Measurements from ENCODE around the gene NME9.
"Not testable (repeated sequence)": the region's sequence is repeated elsewhere in the genome, so short reads cannot be mapped to it uniquely, and the experiment has no call there.

Gene NME9, protein sequence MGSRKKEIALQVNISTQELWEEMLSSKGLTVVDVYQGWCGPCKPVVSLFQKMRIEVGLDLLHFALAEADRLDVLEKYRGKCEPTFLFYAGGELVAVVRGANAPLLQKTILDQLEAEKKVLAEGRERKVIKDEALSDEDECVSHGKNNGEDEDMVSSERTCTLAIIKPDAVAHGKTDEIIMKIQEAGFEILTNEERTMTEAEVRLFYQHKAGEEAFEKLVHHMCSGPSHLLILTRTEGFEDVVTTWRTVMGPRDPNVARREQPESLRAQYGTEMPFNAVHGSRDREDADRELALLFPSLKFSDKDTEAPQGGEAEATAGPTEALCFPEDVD

DNA sequence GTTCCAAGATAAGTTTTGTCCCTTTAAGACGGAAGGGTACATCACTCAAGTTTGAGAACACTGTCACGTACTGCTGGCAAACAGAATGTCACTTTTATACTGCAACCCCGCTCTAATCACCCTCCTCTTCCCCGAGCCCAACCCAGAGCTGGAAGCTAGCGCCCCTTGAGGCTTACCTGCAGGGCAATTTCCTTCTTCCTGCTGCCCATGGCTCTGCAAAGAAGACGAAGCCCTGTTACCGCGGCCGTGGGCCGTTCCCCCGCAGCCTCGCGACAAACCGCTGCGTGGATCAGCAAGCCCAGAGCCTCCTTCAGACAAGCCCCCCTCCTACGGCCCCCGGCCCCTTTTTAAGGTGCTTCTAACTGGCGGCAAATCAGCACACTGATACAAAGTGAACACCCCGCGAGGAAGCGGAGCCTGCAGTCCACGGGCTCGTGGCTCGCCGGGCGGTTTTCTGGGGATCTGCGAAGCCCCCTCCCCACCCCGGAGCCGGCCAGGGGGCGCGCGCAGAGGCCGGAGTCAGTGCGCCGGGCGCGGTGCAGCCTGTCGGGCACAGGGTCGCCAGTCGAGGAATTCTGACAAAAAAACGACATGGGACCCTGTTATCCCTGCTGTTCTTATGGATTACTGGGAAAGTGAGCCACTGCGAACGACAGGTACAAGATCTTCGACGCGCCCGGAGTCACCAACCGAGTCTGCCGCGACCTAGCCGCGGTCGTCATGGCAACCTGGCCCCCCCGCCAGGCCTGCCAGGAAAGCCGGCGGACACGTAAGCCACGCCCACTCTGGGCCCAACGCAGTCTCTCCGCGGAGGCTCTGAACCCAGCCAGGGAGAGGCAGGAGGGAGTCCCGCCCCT, at the start of gene NME9:
Gene NME9 (minus strand): TSS at position 725 of the 857 bp plus-strand sequence. CDS start 516 bp downstream, at position 209.
- Histone ChIP-seq H3K27me3 (ENCODE audit: control insufficient read depth in 1 of 2, insufficient read depth in 2 of 2, low read length in 2 of 2) (no peaks in the 10 kb centered on the region), H3K4me3 (ENCODE audit: low read length in 2 of 2) (peak within 1 kb of the TSS; percentile 56 to 82), H3K9me3 (ENCODE audit: control insufficient read depth in 2 of 2, low read length in 2 of 2) (no peaks in the 10 kb centered on the region), H3K36me3 (ENCODE audit: control insufficient read depth in 2 of 2, insufficient read depth in 2 of 2, low read length in 2 of 2) (no peaks in the 10 kb centered on the region), H3K4me1 (ENCODE audit: control insufficient read depth, insufficient read depth, low read length) (peaks cover 5% of the 10 kb centered on the region), H3K27ac (ENCODE audit: low read length) (no peak within 1 kb of the TSS), H3K9ac (ENCODE audit: low read length in 2 of 2) (peak within 1 kb of the TSS; percentile 19 to 47)

DNA sequence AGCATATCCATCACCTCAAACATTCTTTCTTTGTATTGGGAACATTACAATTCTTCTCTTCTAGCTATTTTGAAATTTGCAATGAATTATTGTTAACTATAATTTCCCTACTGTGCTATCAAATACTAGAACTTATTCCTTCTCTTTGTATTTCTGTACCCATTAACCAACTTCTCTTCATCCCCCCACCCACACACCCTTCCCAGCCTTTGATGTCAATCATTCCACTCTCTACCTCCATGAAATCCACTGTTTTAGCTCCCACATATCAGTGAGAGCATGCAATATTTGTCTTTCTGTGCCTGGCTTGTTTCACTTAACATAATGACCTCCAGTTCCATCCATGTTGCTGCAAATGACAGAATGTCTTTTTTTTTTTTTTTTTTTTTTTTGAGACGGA, 49.3 kb upstream of the NME9 start:
- no peaks in the 10 kb centered on the region for H3K27me3 ChIP-seq (ENCODE audit: control insufficient read depth in 1 of 2, insufficient read depth in 2 of 2, low read length in 2 of 2)
- H3K4me3 ChIP-seq (ENCODE audit: low read length in 2 of 2), result no peak overlapping the region

DNA sequence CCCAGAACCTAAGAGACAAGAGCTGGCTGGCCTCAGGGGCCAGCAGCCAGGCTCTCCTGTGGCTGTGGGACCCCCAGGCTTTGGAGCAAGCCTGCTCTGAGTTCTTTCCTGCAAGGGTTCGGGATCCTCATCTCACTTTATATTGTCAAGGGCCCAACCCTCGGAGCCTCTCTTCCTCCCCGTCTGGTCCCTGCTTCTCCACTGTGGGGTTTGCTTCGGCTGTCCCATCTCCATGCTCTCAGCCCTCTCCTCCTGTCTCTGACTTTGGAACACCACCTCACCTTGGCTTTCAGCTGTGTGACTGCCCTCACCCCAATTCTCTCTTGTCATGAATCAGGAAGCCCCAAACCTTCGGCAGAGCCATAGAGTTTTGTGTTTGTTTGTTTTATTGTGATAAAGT, 48.7 kb upstream of the NME9 start:
- Histone ChIP-seq H3K4me1 (ENCODE audit: control insufficient read depth, insufficient read depth, low read length) (peaks cover 21% of the 10 kb centered on the region), H3K36me3 (ENCODE audit: control insufficient read depth in 2 of 2, insufficient read depth in 2 of 2, low read length in 2 of 2) (peaks cover 0 to 9% of the 10 kb centered on the region in 2 donors), H3K4me3 (ENCODE audit: low read length in 2 of 2) (no peak overlapping the region), H3K27ac (ENCODE audit: low read length) (no peak overlapping the region), H3K27me3 (ENCODE audit: control insufficient read depth in 1 of 2, insufficient read depth in 2 of 2, low read length in 2 of 2) (no peaks in the 10 kb centered on the region), H3K9ac (ENCODE audit: low read length in 2 of 2) (no peak overlapping the region), H3K9me3 (ENCODE audit: control insufficient read depth in 2 of 2, low read length in 2 of 2) (no peaks in the 10 kb centered on the region)

More for the DNA sequence above, 49.3 kb upstream of the NME9 start:
- H3K27ac ChIP-seq (ENCODE audit: low read length), result no peak overlapping the region
- peaks cover 23% of the 10 kb centered on the region for H3K4me1 ChIP-seq (ENCODE audit: control insufficient read depth, insufficient read depth, low read length)
- peaks cover 0 to 9% of the 10 kb centered on the region in 2 donors for H3K36me3 ChIP-seq (ENCODE audit: control insufficient read depth in 2 of 2, insufficient read depth in 2 of 2, low read length in 2 of 2)
- no peak overlapping the region for H3K9ac ChIP-seq (ENCODE audit: low read length in 2 of 2)
- H3K9me3 ChIP-seq (ENCODE audit: control insufficient read depth in 2 of 2, low read length in 2 of 2), result no peaks in the 10 kb centered on the region

DNA sequence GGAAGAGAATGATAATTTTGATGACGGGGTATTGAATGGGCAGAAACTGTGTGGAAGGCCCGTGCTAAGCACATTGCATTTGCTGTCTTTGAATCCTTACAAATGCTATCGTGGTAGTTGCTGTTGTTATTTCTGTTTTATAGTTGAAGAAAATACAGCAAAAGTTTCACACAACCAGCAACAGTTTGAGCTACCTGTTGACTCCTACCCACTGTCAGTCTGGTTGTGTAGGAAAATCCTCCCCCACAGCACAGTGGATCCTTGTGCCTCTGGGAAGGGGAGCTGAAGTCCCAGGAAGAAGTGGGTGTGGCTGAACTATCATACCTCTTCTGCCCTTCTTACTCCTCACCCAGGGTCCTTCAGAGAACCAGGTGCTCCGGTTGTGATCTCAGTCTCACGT, 48.2 kb upstream of the NME9 start:
- H3K27me3 ChIP-seq (ENCODE audit: control insufficient read depth in 1 of 2, insufficient read depth in 2 of 2, low read length in 2 of 2), result no peaks in the 10 kb centered on the region
- H3K4me3 ChIP-seq (ENCODE audit: low read length in 2 of 2), result no peak overlapping the region
- peaks cover 20% of the 10 kb centered on the region for H3K4me1 ChIP-seq (ENCODE audit: control insufficient read depth, insufficient read depth, low read length)
- no peak overlapping the region for H3K27ac ChIP-seq (ENCODE audit: low read length)
- H3K9me3 ChIP-seq (ENCODE audit: control insufficient read depth in 2 of 2, low read length in 2 of 2), result no peaks in the 10 kb centered on the region
- no peak overlapping the region for H3K9ac ChIP-seq (ENCODE audit: low read length in 2 of 2)
- H3K36me3 ChIP-seq (ENCODE audit: control insufficient read depth in 2 of 2, insufficient read depth in 2 of 2, low read length in 2 of 2), result peaks cover 0 to 9% of the 10 kb centered on the region in 2 donors

DNA sequence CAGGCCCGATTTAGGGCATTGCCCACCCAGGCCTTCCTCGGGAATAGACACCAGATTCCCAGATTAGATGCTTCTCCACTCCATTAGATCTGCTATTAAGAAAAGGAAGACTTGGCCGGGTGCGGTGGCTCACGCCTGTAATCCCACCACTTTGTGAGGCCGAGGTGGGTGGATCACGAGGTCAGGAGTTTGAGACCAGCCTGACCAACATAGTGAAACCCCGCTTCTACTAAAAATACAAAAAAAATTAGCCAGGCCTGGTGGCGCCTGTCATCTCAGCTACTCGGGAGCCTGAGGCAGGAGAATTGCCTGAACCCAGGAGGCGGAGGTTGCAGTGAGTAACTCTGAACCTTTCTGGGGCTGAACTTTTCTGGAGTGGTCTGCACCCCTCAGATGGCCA, 47.6 kb upstream of the NME9 start:
- peaks cover 14% of the 10 kb centered on the region for H3K4me1 ChIP-seq (ENCODE audit: control insufficient read depth, insufficient read depth, low read length)
- H3K27ac ChIP-seq (ENCODE audit: low read length); H3K9me3 ChIP-seq (ENCODE audit: control insufficient read depth in 2 of 2, low read length in 2 of 2); H3K27me3 ChIP-seq (ENCODE audit: control insufficient read depth in 1 of 2, insufficient read depth in 2 of 2, low read length in 2 of 2); H3K36me3 ChIP-seq (ENCODE audit: control insufficient read depth in 2 of 2, insufficient read depth in 2 of 2, low read length in 2 of 2); H3K4me3 ChIP-seq (ENCODE audit: low read length in 2 of 2); H3K9ac ChIP-seq (ENCODE audit: low read length in 2 of 2): not testable (repeated sequence)

DNA sequence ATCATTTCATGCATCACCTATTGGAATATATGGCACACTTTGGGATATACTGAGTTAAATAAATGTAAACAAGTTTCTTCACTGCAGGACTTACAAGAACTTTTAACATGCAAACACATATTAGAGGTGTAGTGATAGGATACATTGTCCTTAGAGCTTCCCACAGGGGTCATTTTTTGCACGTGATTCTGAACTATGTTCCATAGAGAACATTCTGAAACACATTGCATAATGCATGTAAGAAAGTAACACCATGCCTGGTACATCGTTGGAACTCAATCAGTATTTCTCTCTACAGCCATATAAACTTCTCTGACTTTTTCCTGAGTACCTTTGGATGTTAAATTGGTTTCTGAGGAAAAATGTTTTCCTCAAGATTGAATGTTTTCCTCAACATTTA, 47.0 kb upstream of the NME9 start:
- H3K27me3 ChIP-seq (ENCODE audit: control insufficient read depth in 1 of 2, insufficient read depth in 2 of 2, low read length in 2 of 2), result no peaks in the 10 kb centered on the region
- no peak overlapping the region for H3K27ac ChIP-seq (ENCODE audit: low read length)
- peaks cover 0 to 9% of the 10 kb centered on the region in 2 donors for H3K36me3 ChIP-seq (ENCODE audit: control insufficient read depth in 2 of 2, insufficient read depth in 2 of 2, low read length in 2 of 2)
- H3K4me3 ChIP-seq (ENCODE audit: low read length in 2 of 2), result no peak overlapping the region
- H3K9me3 ChIP-seq (ENCODE audit: control insufficient read depth in 2 of 2, low read length in 2 of 2), result no peaks in the 10 kb centered on the region
- H3K9ac ChIP-seq (ENCODE audit: low read length in 2 of 2), result no peak overlapping the region
- H3K4me1 ChIP-seq (ENCODE audit: control insufficient read depth, insufficient read depth, low read length), result peaks cover 9% of the 10 kb centered on the region

DNA sequence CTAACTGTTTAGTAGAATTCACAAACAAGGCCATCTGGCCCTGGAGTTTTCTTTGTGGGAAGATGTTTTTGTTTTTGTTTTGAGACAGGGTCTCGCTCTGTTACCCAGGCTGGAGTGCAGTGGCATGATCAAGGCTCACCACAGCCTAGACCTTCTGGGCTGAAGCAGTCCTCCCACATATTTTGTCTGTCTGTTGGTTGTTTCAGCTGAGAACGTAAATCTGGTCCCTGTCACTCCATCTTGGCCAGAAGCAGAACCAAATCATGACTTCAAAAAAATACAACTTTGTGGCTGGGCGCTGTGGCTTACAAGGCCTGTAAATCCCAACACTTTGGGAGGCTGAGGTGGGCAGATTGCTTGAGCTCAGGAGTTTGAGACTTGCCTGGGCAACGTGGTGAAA, 45.8 kb upstream of the NME9 start:
- no peaks in the 10 kb centered on the region for H3K27me3 ChIP-seq (ENCODE audit: control insufficient read depth in 1 of 2, insufficient read depth in 2 of 2, low read length in 2 of 2)
- H3K9me3 ChIP-seq (ENCODE audit: control insufficient read depth in 2 of 2, low read length in 2 of 2), result no peaks in the 10 kb centered on the region
- H3K27ac ChIP-seq (ENCODE audit: low read length), result no peak overlapping the region
- no peaks in the 10 kb centered on the region for H3K4me1 ChIP-seq (ENCODE audit: control insufficient read depth, insufficient read depth, low read length)
- H3K36me3 ChIP-seq (ENCODE audit: control insufficient read depth in 2 of 2, insufficient read depth in 2 of 2, low read length in 2 of 2), result peaks cover 0 to 9% of the 10 kb centered on the region in 2 donors
- no peak overlapping the region for H3K9ac ChIP-seq (ENCODE audit: low read length in 2 of 2)
- no peak overlapping the region for H3K4me3 ChIP-seq (ENCODE audit: low read length in 2 of 2)

DNA sequence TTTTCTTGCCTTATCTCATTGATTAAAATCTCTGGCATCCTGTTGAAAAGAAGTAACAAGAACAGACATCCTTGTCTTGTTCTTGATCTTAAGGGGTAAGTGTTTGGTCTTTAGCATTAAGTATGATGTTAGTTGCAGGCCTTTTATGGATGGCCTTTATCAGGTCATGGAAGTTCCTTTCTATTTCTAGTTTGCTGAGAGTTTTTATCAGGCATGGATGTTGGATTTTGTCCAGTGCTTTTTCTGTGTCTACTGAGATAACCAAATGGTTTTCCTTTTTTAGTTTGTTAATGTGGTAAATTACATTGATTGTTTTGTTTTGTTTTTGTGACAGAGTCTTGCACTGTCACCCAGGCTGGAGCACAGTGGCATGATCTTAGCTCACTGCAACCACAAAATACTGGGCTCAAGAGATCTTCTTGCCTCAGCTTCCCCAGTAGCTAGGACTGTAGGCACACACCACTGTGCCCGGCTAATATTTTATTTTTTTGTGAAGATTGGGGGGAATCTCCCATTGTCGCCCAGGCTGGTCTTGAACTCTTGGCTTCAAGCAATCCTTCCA, 45.0 kb upstream of the NME9 start:
- Histone ChIP-seq H3K27me3 (ENCODE audit: control insufficient read depth in 1 of 2, insufficient read depth in 2 of 2, low read length in 2 of 2) (no peaks in the 10 kb centered on the region), H3K9me3 (ENCODE audit: control insufficient read depth in 2 of 2, low read length in 2 of 2) (no peaks in the 10 kb centered on the region), H3K36me3 (ENCODE audit: control insufficient read depth in 2 of 2, insufficient read depth in 2 of 2, low read length in 2 of 2) (peaks cover 0 to 9% of the 10 kb centered on the region in 2 donors), H3K4me3 (ENCODE audit: low read length in 2 of 2) (no peak overlapping the region), H3K4me1 (ENCODE audit: control insufficient read depth, insufficient read depth, low read length) (peaks cover 1% of the 10 kb centered on the region), H3K9ac (ENCODE audit: low read length in 2 of 2) (no peak overlapping the region), H3K27ac (ENCODE audit: low read length) (no peak overlapping the region)

DNA sequence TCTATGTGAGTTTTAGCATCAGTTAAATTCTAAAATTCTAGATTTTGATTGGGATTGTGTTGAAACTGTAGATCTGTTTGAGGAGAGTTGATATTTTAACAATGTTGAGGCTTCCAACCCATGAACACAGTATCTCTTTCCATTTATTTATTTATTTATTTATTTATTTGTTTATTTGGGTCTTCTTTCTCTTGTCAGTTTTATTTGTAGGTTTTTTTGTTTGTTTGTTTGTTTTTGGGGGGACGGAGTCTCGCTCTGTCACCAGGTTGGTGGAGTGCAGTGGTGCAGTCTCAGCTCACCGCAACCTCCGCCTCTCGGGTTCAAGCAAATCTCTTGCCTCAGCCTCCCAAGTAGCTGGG, 44.1 kb upstream of the NME9 start:
- Histone ChIP-seq H3K9me3 (ENCODE audit: control insufficient read depth in 2 of 2, low read length in 2 of 2) (no peaks in the 10 kb centered on the region), H3K4me1 (ENCODE audit: control insufficient read depth, insufficient read depth, low read length) (peaks cover 3% of the 10 kb centered on the region), H3K27ac (ENCODE audit: low read length) (no peak overlapping the region)

DNA sequence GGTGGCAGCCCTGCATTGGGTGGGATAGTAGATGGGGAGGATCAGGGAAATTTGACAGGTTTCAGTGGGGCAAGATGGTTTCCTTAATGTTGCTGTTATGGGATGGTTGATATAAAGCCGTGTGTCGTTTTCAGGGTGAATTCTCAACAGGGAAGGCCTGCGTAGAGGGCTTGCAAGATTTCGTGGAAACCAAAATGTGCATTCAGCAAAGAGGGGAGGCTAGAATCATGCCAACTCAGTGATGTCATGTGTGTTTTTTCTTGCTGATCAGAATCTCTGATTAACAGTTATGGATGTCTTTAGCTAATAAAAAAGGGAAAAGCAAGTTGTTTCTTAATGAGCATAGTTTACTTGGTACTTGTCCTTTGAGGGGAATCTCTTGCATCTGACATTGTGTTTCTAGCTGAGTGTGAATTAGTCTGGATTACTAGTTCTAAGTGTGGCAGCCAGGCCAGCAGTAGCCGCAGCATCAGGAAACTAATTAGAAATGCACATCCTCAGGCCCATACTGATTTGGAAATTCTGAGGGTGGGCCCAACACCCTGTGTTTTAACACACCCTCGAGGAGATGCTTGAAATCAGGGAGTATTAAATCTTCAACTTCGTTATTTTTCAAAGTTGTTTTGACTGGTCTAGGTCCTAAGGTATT, 43.6 kb upstream of the NME9 start:
- H3K4me3 ChIP-seq (ENCODE audit: low read length in 2 of 2), result no peak overlapping the region
- H3K9me3 ChIP-seq (ENCODE audit: control insufficient read depth in 2 of 2, low read length in 2 of 2), result no peaks in the 10 kb centered on the region
- H3K27ac ChIP-seq (ENCODE audit: low read length), result no peak overlapping the region
- no peak overlapping the region for H3K9ac ChIP-seq (ENCODE audit: low read length in 2 of 2)
- H3K27me3 ChIP-seq (ENCODE audit: control insufficient read depth in 1 of 2, insufficient read depth in 2 of 2, low read length in 2 of 2), result no peaks in the 10 kb centered on the region
- H3K36me3 ChIP-seq (ENCODE audit: control insufficient read depth in 2 of 2, insufficient read depth in 2 of 2, low read length in 2 of 2), result peaks cover 0 to 4% of the 10 kb centered on the region in 2 donors
- H3K4me1 ChIP-seq (ENCODE audit: control insufficient read depth, insufficient read depth, low read length), result peaks cover 3% of the 10 kb centered on the region

More for the DNA sequence above, 44.1 kb upstream of the NME9 start:
- Histone ChIP-seq H3K27me3 (ENCODE audit: control insufficient read depth in 1 of 2, insufficient read depth in 2 of 2, low read length in 2 of 2) (no peaks in the 10 kb centered on the region), H3K4me3 (ENCODE audit: low read length in 2 of 2) (no peak overlapping the region), H3K36me3 (ENCODE audit: control insufficient read depth in 2 of 2, insufficient read depth in 2 of 2, low read length in 2 of 2) (peaks cover 0 to 9% of the 10 kb centered on the region in 2 donors), H3K9ac (ENCODE audit: low read length in 2 of 2) (no peak overlapping the region)
